Esophagus muscularis mucosa (tissue), 3 donors: ENCODE results near the gene GMDS.

Experiments
- CTCF ChIP-seq, 3 experiments: fragments of 200-600 bp in 2 of 3; fragments of 450-650 bp in 1 of 3; sonication (generic) in 2 of 3; IDR thresholded peaks; one replicate each; pipeline ENCODE4 v1.5.1; 2017 to 2019; ENCODE audit warnings: antibody characterized with exemption in 3 of 3, mild to moderate bottlenecking in 2 of 3, moderate library complexity in 1 of 3
- POLR2A ChIP-seq: fragments of 450-650 bp; IDR thresholded peaks from one replicate; pipeline ENCODE4 v1.6.1; 2017; ENCODE audit warnings: antibody characterized with exemption, moderate library complexity, mild to moderate bottlenecking, low read depth
- POLR2AphosphoS5 ChIP-seq, 2 donors: sonication (generic); formaldehyde crosslinking; IDR thresholded peaks; one replicate each; pipeline ENCODE4 v1.6.1; 2017; ENCODE audit warnings: antibody characterized with exemption in 2 of 2

DNA sequence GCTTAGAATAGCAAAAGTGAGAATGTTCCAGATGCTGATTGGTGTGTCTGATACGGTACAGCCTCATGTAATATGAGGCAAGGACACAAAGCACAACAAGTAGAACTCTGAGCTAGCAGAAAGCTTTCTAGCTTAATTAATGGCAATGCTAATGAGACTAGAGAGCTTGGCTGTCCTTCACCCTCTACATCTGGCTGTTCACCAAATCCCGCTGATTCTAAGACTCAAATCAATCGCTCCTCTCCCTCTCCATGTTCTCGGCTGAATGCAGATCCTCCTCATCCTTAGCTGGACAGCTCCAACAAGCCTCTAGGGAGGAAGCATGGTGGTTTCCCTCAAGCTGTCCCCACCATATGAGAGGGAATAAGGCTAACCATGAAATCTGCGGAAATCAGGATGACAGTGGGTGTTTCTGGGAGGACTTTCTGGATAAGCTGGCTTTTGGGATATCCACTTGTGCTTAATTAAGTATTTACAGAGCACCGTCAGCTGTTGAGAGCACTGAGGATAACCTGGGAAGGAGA, 506.8 kb downstream of the GMDS start:
- TF ChIP-seq CTCF (IDR thresholded peaks at IDR 0.05) (no peak), POLR2A (no peak), POLR2AphosphoS5 (IDR thresholded peaks at IDR 0.05) (no peak)
